Endothelial cell of umbilical vein (primary cell): ENCODE results near the gene RNF121. TPM values are rescaled to one million over a fixed set of nuclear protein-coding genes. Genes with fewer than 3 reads are reported as not detected.

Experiments
- BruUV-seq: library from RNA; stranded (reverse); fragments of 400-500 nt; replicated peaks from 2 replicates; lab custom pipeline; 2021; lab: Mats Ljungman, UMichigan
- CTCF ChIA-PET: fragments of 300-600, 350-600 bp; sonication (Branson Sonifier 250); formaldehyde crosslinking; loops from one replicate; lab custom pipeline; 2021; ENCODE audit warnings: antibody characterized with exemption, inconsistent platforms; lab: Charles Lee
- POLR2A ChIA-PET: fragments of 300-600, 350-600 bp; sonication (Branson Sonifier 250); formaldehyde crosslinking; loops from one replicate; lab custom pipeline; 2021; ENCODE audit warnings: antibody characterized with exemption, inconsistent platforms; lab: Charles Lee
- DNase-seq: peaks from one replicate; pipeline ENCODE4 v3.0.0-alpha.2; 2011; ENCODE audit warnings: low read depth, low spot score
- FAIRE-seq: peaks from 2 replicates; lab custom pipeline; 2011; peaks lifted over from hg19 to GRCh38; lab: Jason Lieb, UNC
- H2AFZ ChIP-seq: 2 replicates; pipeline ENCODE4 v1.6.0; 2012; ENCODE audit warnings: low read depth, low read length, control low read depth, inconsistent platforms
- H3K27ac ChIP-seq: 2 replicates; pipeline ENCODE4 v1.5.1; 2011; ENCODE audit warnings: low read depth, mild to moderate bottlenecking, control low read depth, low read length, moderate library complexity; ENCODE audit not compliant: insufficient read depth
- H3K27me3 ChIP-seq, 2 experiments: 2 replicates each; pipeline versions ENCODE4 v1.6.0 to v1.6.1; 2011; ENCODE audit warnings: low read length in 2 of 2, mixed read lengths in 1 of 2; ENCODE audit not compliant: control insufficient read depth in 2 of 2, insufficient read depth in 2 of 2
- H3K36me3 ChIP-seq, 2 experiments: 2 replicates in 1 of 2; 3 replicates in 1 of 2; pipeline ENCODE4 v1.5.1; 2011; ENCODE audit warnings: low read length in 2 of 2, mild to moderate bottlenecking in 1 of 2, moderate library complexity in 1 of 2; ENCODE audit not compliant: control insufficient read depth in 2 of 2, insufficient read depth in 2 of 2; ENCODE audit errors: extremely low read depth in 1 of 2
- H3K4me1 ChIP-seq: 3 replicates; pipeline ENCODE4 v1.5.1; 2011; ENCODE audit warnings: mild to moderate bottlenecking, low read length; ENCODE audit not compliant: control insufficient read depth, insufficient read depth; ENCODE audit errors: extremely low read depth
- H3K4me2 ChIP-seq: 2 replicates; pipeline ENCODE4 v1.6.1; 2011; ENCODE audit warnings: low read length, control low read depth, mixed read lengths; ENCODE audit not compliant: insufficient read depth
- H3K4me3 ChIP-seq, 3 experiments: fragments of 200-600 bp in 1 of 3; sonication (generic), shearing (Covaris generic) in 1 of 3; replicated peaks in 1 of 3; 2 replicates each; pipeline ENCODE4 v1.5.1; 2011 to 2016; ENCODE audit warnings: control low read depth in 3 of 3, low read length in 3 of 3, mild to moderate bottlenecking in 2 of 3, inconsistent platforms in 1 of 3, low read depth in 1 of 3, moderate library complexity in 1 of 3; ENCODE audit not compliant: insufficient read depth in 1 of 3
- H3K79me2 ChIP-seq: 2 replicates; pipeline ENCODE4 v1.6.0; 2012; ENCODE audit warnings: low read length, inconsistent platforms; ENCODE audit not compliant: control insufficient read depth, insufficient read depth
- H3K9ac ChIP-seq: replicated peaks from 2 replicates; pipeline ENCODE3; 2011; ENCODE audit warnings: low read length, control low read depth; ENCODE audit not compliant: insufficient read depth; ENCODE audit errors: extremely low read depth
- H3K9me1 ChIP-seq: replicated peaks from 3 replicates; pipeline ENCODE4 v1.6.0; 2011; ENCODE audit warnings: mild to moderate bottlenecking, low read length; ENCODE audit not compliant: control insufficient read depth, insufficient read depth; ENCODE audit errors: extremely low read depth
- H3K9me3 ChIP-seq: replicated peaks from 2 replicates; pipeline ENCODE4 v1.5.1; 2012; ENCODE audit warnings: low read length, inconsistent platforms; ENCODE audit not compliant: control insufficient read depth, insufficient read depth
- H4K20me1 ChIP-seq: replicated peaks from 2 replicates; pipeline ENCODE3; 2011; ENCODE audit warnings: mild to moderate bottlenecking, low read length; ENCODE audit not compliant: control insufficient read depth, insufficient read depth; ENCODE audit errors: extremely low read depth
- CTCF ChIP-seq, 2 donors: IDR thresholded peaks; 1 replicate in 1 of 2; 2 replicates in 1 of 2; pipeline ENCODE4 v1.5.1; 2011; ENCODE audit warnings: low read length in 2 of 2, mild to moderate bottlenecking in 2 of 2, moderate library complexity in 2 of 2, control low read depth in 1 of 2, inconsistent platforms in 1 of 2, low read depth in 1 of 2; ENCODE audit not compliant: insufficient read depth in 1 of 2; ENCODE audit errors: extremely low read depth in 1 of 2
- EZH2 ChIP-seq: IDR thresholded peaks from 2 replicates; pipeline ENCODE4 v1.6.1; 2012; ENCODE audit warnings: borderline replicate concordance, low read depth, mild to moderate bottlenecking, moderate library complexity, low read length, inconsistent platforms; ENCODE audit not compliant: severe bottlenecking
- FOS ChIP-seq: IDR thresholded peaks from 2 replicates; pipeline ENCODE4 v1.6.1; 2011; ENCODE audit warnings: mild to moderate bottlenecking, low read length, moderate library complexity, borderline replicate concordance; ENCODE audit not compliant: insufficient read depth
- GATA2 ChIP-seq: IDR thresholded peaks from 2 replicates; pipeline ENCODE4 v1.7.0; 2011; ENCODE audit warnings: low read depth, mild to moderate bottlenecking, moderate library complexity, mixed read lengths, low read length; ENCODE audit not compliant: insufficient read length, insufficient read depth
- JUN ChIP-seq: IDR thresholded peaks from 2 replicates; pipeline ENCODE4 v1.6.1; 2011; ENCODE audit warnings: borderline replicate concordance, low read depth; ENCODE audit not compliant: insufficient read length, insufficient read depth
- MAX ChIP-seq: IDR thresholded peaks from 2 replicates; pipeline ENCODE4 v1.6.1; 2011; ENCODE audit not compliant: insufficient read depth, insufficient read length
- MYC ChIP-seq: IDR thresholded peaks from one replicate; pipeline ENCODE4 v1.6.1; 2011; ENCODE audit warnings: mild to moderate bottlenecking, low read depth, low read length
- POLR2A ChIP-seq: IDR thresholded peaks from 2 replicates; pipeline ENCODE4 v1.6.1; 2012; ENCODE audit warnings: low read depth, mild to moderate bottlenecking, control low read depth, low read length
- POLR2AphosphoS5 ChIP-seq: IDR thresholded peaks from 2 replicates; pipeline ENCODE4 v1.6.1; 2012; ENCODE audit warnings: low read depth, mild to moderate bottlenecking, control low read depth, low read length, moderate library complexity; ENCODE audit not compliant: insufficient read depth
- dilution Hi-C: fragments of 300-500 bp; cut with MboI; formaldehyde crosslinking; loops from one replicate; pipeline ENCODE4 v1.15.0; 2019; ENCODE audit warnings: low sequenced_read_pairs; ENCODE audit not compliant: extremely low pct_ligation_motif_present
- intact Hi-C: fragments of 100-400 bp; cut with micrococcal nuclease; formaldehyde crosslinking; loops from one replicate; pipeline ENCODE4 v1.10.0; 2022
- polyA plus RNA-seq, 4 experiments: library from polyadenylated mRNA; depleted of rRNA in 3 of 4; stranded (reverse) in 3 of 4; unstranded in 1 of 4; fragments of >200 nt; gene quantifications; 2 replicates each; pipeline versions ENCODE4 v1.2.1 to v1.2.3, GENCODE V29; 2011 to 2012; ENCODE audit warnings: missing spikeins in 1 of 4
- total RNA-seq: library from RNA; stranded (reverse); gene quantifications from 2 replicates; pipeline ENCODE4 v1.2.3, GENCODE V29; 2021

Gene RNF121
- total and polyA plus RNA-seq, 2 donors (not counting 3 experiments of a cell fraction or from before 2014, with no cell fraction given) = 61.4 to 99.9 TPM

DNA sequence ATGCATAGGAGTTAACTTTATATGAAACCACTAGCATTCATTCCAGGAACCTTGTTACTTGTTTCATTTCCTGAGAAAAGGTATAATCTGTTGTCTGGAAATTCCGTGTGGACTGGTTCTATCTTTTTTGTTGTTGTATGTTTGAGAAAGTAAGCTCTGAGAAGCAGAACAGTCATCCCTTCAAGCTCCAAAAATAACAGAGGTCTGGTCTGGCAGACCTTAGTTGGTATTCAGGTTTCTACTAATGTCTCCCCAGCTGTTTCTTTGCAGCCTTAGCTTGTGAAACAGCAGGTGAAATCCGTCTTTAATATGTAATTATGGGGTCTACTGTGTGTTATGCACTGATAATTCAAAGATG lies 2.4 kb downstream of the RNF121 start:
- peaks cover 71% of the 10 kb centered on the region for H3K79me2 ChIP-seq
- H2AFZ ChIP-seq = no peak overlapping the region
- intact Hi-C loops (no loop called here), dilution Hi-C loops (no loop called here)
- H3K4me1 ChIP-seq = peaks cover 76% of the 10 kb centered on the region
- ChIA-PET POLR2A (interaction anchor here (1.4 kb wide), 1 partner anchor 13 kb away, joined by 3 read pairs; no protein-coding TSS in a partner anchor), CTCF (interaction anchor here (1.0 to 4.2 kb wide), 2 partner anchors 13 to 500 kb away, joined by 3 to 20 read pairs; no protein-coding TSS in a partner anchor)
- H3K4me2 ChIP-seq = peak overlapping the region; percentile 75
- H4K20me1 ChIP-seq = no peaks in the 10 kb centered on the region
- no peaks in the 10 kb centered on the region for H3K36me3 ChIP-seq
- H3K4me3 ChIP-seq = peak overlapping the region in 2 of 3 experiments; percentile 26 to 95
- H3K27ac ChIP-seq = no peak overlapping the region
- H3K9ac ChIP-seq = no peak overlapping the region
- TF ChIP-seq GATA2 = no peak
- TF ChIP-seq MYC = no peak
- no peak for TF ChIP-seq MAX
- no peak for TF ChIP-seq CTCF (IDR thresholded peaks at IDR 0.05; ENCODE audit: extremely low read depth in 1 of 2, insufficient read depth in 1 of 2, low read depth in 1 of 2, low read length in 2 of 2)
- no peak for TF ChIP-seq POLR2AphosphoS5
- TF ChIP-seq POLR2A = no peak
- TF ChIP-seq FOS = no peak
- no peak for TF ChIP-seq EZH2
- TF ChIP-seq JUN = no peak
- no peak for FAIRE-seq
- no peaks in the 10 kb centered on the region for H3K9me1 ChIP-seq
- no peaks in the 10 kb centered on the region for H3K27me3 ChIP-seq
- TSS peak; percentile 8 for BruUV-seq
- DNase-seq = no peak
- no peaks in the 10 kb centered on the region for H3K9me3 ChIP-seq
